Central memory CD4-positive, alpha-beta T cell (primary cell): ENCODE results near the gene ASGR1.
"Not testable (repeated sequence)": the region's sequence is repeated elsewhere in the genome, so short reads cannot be mapped to it uniquely, and the experiment has no call there.

Experiments
- DNase-seq: peaks from one replicate; pipeline ENCODE4 v3.0.0; 2022

The ASGR1 gene

DNA sequence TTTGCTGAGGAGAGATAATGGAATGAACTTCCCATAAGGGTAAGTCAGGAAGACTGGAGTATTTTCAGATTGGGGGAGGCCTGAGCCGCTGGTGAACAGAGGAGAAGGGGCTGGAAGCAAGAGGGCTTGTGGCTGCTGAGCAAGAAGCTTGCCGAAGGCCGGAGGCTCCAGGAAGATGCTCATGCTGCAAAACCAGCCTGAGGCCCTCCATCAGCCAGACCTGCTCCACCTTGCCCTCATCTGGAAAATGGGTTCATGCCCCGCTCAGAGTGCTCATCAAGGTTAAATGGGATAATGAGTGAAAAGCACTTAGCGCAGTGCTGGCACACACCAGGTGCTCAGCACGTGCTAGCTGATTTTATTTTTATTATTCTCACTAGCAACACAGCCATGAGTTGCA, 5.5 kb upstream of the ASGR1 start:
- no peak for DNase-seq

DNA sequence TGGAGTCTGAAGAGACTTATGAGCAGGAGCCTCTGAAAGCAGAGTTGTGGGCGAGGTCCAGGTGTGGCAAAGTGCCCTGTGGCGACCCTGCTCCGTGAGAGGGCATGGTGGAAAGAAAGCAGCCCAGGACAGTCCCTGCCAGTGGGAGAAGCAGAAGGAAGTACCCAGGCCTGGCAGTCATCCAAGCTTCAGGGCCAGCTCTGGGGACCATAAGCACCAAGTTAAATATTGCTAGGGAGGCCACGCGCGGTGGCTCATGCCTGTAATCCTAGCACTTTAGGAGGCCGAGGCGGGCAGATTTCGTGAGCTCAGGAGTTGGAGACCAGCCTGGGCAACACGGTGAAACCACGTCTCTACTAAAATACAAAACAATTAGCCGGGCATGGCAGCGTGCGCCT, 4.9 kb upstream of the ASGR1 start:
- DNase-seq: no peak

- DNase-seq: no peak
Observed at GRCh38 chr17:7183433-7184090, 4.4 kb upstream of the ASGR1 start.

GRCh38 chr17:7182101-7182500, 2.9 kb upstream of the ASGR1 start:
- DNase-seq: not testable (repeated sequence)

DNA sequence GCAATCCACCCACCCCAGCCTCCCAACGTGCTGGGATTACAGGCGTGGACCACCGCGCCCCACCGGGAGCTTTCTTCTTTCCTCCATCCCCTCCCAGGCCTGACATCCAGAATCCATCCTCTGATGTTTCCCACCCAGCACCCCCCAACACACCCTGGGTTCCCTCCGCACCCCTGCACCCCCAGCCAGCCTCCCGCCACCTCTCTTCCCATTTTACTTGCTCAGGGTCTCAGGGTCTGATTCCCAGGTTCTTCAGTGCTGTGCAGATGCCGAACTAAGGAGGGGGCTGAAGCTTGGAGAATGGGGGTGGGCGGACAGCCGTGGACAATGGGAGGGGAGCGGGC, 225 bp downstream of the ASGR1 start:
- DNase-seq: no peak

DNA sequence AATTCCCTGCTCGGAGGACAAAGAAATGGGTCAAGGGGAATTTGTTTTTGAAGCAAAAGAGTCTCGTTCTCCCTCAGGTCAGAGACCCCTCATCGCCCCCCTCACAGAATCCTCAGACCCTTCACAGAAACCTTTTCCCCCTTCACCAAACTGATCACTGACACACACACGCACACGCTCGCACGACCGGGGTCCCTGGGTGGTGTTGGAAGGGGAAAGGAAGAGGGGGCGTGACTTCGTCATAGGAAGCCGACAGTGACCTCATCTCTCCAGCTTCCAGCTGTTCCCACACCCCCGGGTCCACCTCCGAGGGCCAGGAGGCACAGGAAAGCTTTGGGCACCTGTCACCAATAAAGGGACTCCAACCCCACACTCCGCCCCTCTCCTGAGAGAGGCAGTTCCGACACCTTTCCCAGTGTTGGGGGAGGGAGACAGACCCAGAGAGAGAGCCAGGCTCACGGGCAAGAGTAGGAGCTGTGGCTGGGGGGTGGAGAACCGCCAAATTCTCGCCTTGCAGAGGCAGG, 1.2 kb downstream of the ASGR1 start:
- no peak for DNase-seq

GRCh38 chr17:7177191-7177953, 1.8 kb downstream of the ASGR1 start:
- peak; percentile 51 for DNase-seq

- DNase-seq: no peak
Observed at GRCh38 chr17:7176841-7177190, 2.4 kb downstream of the ASGR1 start.

DNA sequence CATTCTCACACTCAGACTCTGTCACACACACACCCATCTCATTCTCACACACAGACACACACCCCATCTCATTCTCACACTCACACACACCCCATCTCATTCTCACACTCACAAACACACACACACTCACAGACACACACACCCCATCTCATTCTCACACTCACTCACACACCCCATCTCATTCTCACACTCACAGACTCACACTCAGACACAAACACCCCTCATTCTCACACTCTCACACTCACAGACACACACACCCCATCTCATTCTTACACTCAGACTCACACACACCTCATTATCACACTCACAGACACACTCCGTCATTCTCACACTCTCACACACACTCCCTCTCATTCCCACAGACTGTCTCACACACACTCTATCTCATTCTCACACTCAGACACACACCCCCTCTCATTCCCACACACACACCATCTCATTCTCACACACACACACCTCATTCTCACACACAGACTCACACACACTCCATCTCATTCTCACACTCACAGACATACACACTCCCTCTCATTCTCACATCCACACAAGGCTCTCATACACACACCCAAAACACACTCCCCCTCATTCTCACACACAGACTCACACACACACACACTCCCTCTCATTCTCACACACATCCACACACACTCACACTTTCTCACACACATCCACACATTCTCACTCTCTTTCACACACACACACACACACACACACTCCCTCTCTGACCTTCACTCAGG, 2.9 kb downstream of the ASGR1 start:
- DNase-seq: no peak

GRCh38 chr17:7175330-7175733, 3.8 kb downstream of the ASGR1 start:
- no peak for DNase-seq

DNA sequence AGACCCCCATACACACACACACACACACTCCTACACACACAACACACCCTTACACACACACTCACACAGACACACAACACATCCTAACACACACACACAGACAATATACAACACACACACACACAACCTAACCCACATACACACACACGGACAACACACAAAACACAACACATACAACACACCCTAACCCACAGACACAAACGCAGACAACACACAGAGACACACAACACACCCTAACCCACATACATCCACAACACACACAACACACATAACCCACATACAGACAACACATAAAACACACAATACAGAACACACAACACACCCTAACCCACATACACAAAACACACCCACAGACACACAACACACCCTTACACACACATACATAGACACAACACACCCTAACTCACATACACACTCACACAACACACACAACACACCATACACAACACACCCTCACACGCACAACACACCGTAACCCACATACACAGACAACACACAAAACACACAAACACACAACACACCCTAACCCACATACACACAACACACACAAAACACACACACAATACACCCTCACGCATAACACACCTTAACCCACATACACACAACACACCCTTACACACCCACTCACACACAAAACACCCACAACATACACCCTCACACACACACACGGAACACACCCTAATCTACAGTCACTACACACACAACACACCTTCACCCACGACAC, 4.4 kb downstream of the ASGR1 start:
- no peak for DNase-seq

DNA sequence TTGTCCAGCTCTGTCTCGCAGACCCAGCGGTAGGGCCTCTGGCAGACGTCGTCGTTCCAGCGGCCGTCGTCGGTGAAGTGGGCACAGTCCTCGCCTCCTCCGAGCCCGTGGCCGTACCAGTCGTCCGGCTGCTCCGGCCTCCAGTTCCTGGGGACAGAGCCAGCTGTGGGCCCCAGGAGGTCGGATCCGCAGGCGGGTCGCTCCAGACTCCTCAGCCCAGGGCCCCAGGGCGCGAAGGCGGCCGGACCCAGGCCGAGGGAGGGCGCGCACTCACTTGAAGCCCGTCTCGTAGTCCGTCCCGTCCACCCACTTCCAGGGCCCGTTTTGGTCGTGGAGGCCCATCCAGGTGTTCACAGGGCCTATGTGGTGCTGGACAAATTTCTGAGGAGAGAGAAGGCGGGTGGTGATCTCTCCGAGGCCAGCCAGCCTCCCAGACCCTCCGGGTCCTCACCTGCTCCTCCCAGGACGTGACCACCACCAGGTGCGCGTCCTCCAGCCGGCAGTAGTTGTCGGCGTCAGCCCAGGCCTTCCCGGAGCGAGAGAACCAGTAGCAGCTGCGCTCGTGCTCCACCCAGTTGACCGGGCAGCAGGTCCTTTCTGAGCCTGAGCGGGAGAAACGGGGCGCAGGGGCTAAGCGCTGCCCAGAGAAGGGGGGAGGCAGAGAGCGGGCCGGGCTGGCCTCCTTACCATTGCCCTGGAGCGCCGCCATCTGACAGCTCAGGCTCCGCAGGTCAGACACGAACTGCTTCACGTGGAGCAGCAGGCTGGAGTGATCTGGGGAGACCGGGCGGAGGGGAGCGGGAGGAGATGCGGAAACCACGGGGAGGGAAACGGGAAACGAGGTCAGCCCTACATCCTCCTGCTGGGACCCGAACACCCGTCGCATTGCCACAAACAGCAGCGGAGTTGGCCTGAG, 5.2 kb downstream of the ASGR1 start:
- DNase-seq: peak; percentile 21

GRCh38 chr17:7172522-7173191, 6.5 kb downstream of the ASGR1 start:
- not testable (repeated sequence) for DNase-seq

DNA sequence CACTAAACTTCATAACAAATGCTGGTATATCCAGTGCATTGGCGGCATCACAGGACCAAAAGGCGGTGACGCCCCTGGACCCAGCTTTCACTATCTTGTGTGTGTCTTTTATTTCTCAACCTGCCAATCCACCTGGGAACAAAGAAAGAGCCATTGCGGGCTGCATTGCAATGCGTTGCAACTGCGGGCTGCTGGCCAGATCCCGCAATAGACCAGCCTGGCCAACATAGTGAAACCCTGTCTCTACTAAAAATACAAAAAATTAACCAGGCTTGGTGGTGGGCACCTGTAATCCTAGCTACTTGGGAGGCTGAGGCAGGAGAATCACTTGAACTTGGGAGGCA, 9.6 kb downstream of the ASGR1 start:
- not testable (repeated sequence) for DNase-seq

- DNase-seq: not testable (repeated sequence)
Observed at GRCh38 chr17:7168841-7169564, 10.2 kb downstream of the ASGR1 start.

- no peak for DNase-seq
Observed at GRCh38 chr17:7167832-7168231, 11.3 kb downstream of the ASGR1 start.

- no peak for DNase-seq
Observed at GRCh38 chr17:7166873-7167272, 12.3 kb downstream of the ASGR1 start.

GRCh38 chr17:7159571-7159970, 19.6 kb downstream of the ASGR1 start:
- DNase-seq: not testable (repeated sequence)

DNA sequence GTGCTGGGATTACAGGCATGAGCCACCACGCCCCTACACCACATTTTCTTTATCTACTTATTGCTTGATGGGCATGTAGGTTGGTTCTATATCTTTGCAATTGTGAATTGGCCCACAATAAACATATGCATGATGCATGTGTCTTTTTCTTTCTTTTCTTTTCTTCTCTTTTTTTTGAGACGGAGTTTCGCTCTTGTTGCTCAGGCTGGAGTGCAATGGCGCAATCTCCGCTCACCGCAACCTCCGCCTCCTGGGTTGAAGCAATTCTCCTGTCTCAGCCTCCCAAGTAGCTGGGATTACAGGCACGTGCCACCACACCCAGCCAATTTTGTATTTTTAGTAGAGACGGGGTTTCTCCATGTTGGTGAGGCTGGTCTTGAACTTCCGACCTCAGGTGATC, 20.7 kb downstream of the ASGR1 start:
- not testable (repeated sequence) for DNase-seq

DNA sequence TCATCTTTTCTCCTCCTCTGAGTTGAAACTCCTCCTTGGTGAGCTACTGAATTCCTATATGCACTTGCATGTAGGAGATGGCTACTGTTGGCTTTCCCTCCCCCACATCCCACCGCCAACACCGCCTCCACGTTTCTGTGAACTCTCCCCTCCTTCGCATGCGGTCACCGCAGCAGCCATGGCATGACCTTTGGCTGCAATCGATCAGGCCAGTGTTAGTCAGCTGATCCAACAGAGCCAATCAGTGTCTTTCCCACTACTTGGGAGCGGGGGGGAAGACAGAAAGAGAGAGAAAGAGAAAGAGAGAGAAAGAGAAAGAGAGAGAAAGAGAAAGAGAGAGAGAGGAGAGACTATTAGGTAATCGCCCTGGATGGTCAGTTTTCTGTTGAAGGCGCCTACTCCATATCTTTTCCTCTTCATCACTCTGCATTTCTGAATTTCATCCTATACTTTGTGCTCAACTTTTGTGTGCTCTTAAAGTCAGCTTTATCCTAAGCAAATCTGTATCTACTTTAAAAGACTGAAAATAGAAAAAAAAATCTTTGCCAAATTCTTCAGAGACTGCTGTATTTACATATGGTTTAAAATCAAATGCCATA, 22.7 kb downstream of the ASGR1 start:
- no peak for DNase-seq
